Esophagus squamous epithelium (tissue), 4 donors: ENCODE data around the gene CACNG4.

Source experiments
- POLR2A ChIP-seq, 4 donors: fragments of 450-650 bp; IDR thresholded peaks; one replicate each; pipeline ENCODE4 v1.6.1; 2017; ENCODE audit warnings: antibody characterized with exemption in 4 of 4, mild to moderate bottlenecking in 4 of 4, moderate library complexity in 3 of 4
- TF ChIP-seq, protein P1 (sequence below), 6 experiments: fragments of 450-650 bp in 4 of 6; fragments of 200-600 bp in 2 of 6; sonication (generic) in 2 of 6; IDR thresholded peaks; one replicate each; pipeline ENCODE4 v1.5.1; 2016 to 2019; ENCODE audit warnings: antibody characterized with exemption in 6 of 6, mild to moderate bottlenecking in 4 of 6, moderate library complexity in 4 of 6

DNA sequence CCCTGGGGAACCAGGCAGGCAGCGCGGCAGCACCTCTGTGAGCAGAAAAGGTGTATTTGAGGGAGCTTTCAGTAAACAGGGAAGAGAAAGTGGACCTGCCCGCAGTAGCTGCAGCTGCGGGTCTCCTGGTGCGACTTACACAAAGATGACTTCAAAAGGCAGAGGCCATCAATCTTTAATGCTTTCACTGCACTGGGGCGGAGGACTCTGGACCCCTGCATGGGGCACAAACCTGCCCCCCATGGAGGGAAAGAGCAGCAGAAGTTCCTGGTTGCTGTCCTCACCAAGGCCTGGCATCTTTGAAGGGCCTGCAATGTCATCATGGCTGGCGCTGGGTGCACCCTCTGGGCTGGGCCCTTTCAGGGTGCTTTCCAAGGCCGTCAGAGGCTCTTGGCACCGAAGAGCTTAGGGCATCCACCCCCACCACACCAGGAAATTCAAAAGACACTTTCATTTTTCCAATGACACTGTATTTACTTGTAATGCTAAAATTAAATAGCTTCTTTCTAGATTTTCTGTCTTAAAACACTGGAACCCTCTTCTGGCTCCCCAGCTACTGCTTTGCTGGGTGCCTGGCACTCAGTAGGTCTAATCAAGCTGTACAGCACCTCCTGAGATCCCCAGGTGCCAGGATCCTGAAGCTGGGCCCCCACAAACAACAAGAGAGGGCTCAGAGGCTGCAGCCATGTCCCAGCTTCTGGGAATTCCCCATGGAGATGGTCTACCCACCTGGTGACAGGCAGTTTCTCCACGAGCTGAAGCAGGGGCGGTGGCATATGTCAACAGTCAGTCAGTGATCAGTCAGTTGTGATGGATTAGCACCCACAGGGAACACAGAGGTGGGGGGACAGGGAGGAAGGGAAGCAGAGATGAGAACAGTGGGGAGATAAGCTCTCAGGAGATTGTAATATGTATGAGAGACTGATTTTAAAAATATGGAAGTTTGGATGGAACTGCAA, 77.7 kb downstream of the CACNG4 start:
- TF ChIP-seq, protein P1, sequence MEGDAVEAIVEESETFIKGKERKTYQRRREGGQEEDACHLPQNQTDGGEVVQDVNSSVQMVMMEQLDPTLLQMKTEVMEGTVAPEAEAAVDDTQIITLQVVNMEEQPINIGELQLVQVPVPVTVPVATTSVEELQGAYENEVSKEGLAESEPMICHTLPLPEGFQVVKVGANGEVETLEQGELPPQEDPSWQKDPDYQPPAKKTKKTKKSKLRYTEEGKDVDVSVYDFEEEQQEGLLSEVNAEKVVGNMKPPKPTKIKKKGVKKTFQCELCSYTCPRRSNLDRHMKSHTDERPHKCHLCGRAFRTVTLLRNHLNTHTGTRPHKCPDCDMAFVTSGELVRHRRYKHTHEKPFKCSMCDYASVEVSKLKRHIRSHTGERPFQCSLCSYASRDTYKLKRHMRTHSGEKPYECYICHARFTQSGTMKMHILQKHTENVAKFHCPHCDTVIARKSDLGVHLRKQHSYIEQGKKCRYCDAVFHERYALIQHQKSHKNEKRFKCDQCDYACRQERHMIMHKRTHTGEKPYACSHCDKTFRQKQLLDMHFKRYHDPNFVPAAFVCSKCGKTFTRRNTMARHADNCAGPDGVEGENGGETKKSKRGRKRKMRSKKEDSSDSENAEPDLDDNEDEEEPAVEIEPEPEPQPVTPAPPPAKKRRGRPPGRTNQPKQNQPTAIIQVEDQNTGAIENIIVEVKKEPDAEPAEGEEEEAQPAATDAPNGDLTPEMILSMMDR (IDR thresholded peaks at IDR 0.05): no peak
- no peak for TF ChIP-seq POLR2A (IDR thresholded peaks at IDR 0.05)
